ENCODE data around the gene CFAP20. TPM values are rescaled to one million over a fixed set of nuclear protein-coding genes. Genes with fewer than 3 reads are reported as not detected.

Gene CFAP20
- polyA plus RNA-seq, 3 donors = 17.3 to 24.0 (median 18.8) TPM

DNA sequence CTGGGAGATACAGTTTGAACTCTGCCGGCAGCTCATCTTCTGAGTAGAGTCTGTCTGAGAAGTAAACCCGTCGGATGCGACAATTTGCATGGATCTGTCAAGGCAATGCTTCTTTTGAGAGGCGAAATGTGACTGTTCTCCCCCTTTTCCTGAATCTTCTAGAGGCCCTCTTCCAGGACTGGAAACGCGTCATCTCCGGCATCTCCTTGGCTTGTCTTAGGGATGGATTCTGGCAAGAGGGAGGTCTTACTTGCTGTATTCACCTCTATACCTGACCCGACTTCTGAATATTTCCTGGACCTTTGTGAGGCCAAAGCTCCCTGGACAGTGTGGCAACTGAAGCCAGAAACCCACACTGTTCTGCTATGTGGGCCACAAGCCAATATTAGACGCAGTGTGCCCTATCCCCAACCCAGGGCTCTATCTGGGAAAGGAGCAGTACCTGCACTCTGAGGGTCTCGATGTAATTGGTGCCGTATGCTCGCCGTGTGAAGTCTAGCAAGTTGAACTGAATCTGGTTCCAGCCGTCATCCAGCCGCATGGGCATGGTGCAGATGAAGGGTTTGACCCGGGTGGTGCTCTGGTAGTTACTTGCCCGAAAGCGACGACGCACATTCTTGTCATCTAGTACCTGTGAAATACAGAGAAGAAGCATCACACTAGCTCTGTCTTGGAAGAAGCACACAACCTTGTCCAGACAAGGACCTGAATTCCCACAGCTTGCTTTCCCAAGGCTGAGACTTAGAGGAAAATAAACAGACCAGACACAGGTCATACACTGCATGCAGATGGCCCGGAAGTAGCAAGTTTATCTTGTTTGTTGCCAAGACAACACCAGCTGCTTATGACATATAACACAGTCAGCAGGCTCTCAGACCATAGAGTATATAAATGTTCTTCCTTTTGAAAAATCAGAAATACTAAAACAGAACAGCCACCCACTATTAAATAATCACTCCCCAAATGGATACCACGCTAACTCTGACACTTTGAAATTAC is 14.1 kb downstream of the CFAP20 start:
- Histone ChIP-seq H3K4me3 (replicated peaks in 1 of 3; ENCODE audit: low read depth in 2 of 3, low read length in 3 of 3) (no peak overlapping the region), H3K36me3 (replicated peaks in 1 of 2; ENCODE audit: control insufficient read depth in 1 of 2, insufficient read depth in 2 of 2, low read length in 2 of 2) (peaks cover 32 to 49% of the 10 kb centered on the region in 2 donors), H3K4me1 (ENCODE audit: control insufficient read depth in 1 of 2, insufficient read depth in 2 of 2, low read length in 2 of 2) (no peaks in the 10 kb centered on the region), H3K9ac (ENCODE audit: insufficient read depth, low read length, poor library complexity, severe bottlenecking) (no peak overlapping the region), H3K27me3 (ENCODE audit: control insufficient read depth in 2 of 2, insufficient read depth in 2 of 2, low read length in 2 of 2) (no peaks in the 10 kb centered on the region), H3K27ac (ENCODE audit: low read depth in 1 of 2, low read length in 2 of 2) (no peak overlapping the region), H3K79me2 (ENCODE audit: insufficient read depth, low read length) (peaks cover 29% of the 10 kb centered on the region), H3K9me3 (replicated peaks in 1 of 2; ENCODE audit: control insufficient read depth in 1 of 2, insufficient read depth in 1 of 2, low read length in 2 of 2) (no peaks in the 10 kb centered on the region), H4K20me1 (ENCODE audit: insufficient read depth, low read length) (peaks cover 3% of the 10 kb centered on the region), H2AFZ (ENCODE audit: insufficient read depth, low read depth, low read length, poor library complexity, severe bottlenecking) (no peak overlapping the region), H3K4me2 (replicated peaks; ENCODE audit: extremely low read depth, low read length, poor library complexity, severe bottlenecking) (no peak overlapping the region)
- Mint-ChIP-seq H3K4me1 (peaks cover 4% of the 10 kb centered on the region), H3K36me3 (peaks cover 43 to 48% of the 10 kb centered on the region in 2 donors), H3K4me3 (no peak overlapping the region), H3K9me3 (peaks cover 0 to 3% (median 0%) of the 10 kb centered on the region in 7 donors), H3K27ac (peak overlapping the region in 1 of 7 donors; percentile 70), H3K27me3 (ENCODE audit: low read depth in 3 of 3) (peaks cover 2 to 3% (median 2%) of the 10 kb centered on the region in 3 donors)
- 97% methylated on average over 17 of the region's 23 CpGs for WGBS (ENCODE audit: insufficient coverage)
- intact Hi-C loops (cut with micrococcal nuclease) = no loop called here
- TF ChIP-seq, protein P1, sequence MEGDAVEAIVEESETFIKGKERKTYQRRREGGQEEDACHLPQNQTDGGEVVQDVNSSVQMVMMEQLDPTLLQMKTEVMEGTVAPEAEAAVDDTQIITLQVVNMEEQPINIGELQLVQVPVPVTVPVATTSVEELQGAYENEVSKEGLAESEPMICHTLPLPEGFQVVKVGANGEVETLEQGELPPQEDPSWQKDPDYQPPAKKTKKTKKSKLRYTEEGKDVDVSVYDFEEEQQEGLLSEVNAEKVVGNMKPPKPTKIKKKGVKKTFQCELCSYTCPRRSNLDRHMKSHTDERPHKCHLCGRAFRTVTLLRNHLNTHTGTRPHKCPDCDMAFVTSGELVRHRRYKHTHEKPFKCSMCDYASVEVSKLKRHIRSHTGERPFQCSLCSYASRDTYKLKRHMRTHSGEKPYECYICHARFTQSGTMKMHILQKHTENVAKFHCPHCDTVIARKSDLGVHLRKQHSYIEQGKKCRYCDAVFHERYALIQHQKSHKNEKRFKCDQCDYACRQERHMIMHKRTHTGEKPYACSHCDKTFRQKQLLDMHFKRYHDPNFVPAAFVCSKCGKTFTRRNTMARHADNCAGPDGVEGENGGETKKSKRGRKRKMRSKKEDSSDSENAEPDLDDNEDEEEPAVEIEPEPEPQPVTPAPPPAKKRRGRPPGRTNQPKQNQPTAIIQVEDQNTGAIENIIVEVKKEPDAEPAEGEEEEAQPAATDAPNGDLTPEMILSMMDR (IDR thresholded peaks at IDR 0.05) = no peak
- no peak for DNase-seq

DNA sequence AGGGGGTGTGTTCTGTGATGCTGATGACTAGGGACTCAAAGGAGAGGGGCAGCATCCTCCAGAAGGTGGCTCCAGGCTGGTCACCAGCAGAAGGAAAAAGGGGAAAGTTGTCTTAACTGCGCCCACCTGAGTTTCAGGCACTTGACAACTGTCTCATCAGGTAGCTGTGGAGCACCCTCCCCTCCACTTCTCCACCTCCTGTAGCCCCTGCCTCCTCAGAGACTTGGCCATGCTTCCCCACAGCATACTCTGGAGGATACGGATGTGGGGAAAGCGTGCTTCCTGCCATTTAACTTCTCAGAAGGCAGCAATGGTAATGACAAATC is 17.9 kb downstream of the CFAP20 start:
- Mint-ChIP-seq H3K36me3 (peaks cover 38 to 43% of the 10 kb centered on the region in 2 donors), H3K4me3 (no peak overlapping the region), H3K27me3 (ENCODE audit: low read depth in 3 of 3) (peaks cover 2 to 3% (median 2%) of the 10 kb centered on the region in 3 donors), H3K27ac (peak overlapping the region in 1 of 7 donors; percentile 30), H3K9me3 (peaks cover 0 to 3% (median 0%) of the 10 kb centered on the region in 7 donors), H3K4me1 (peaks cover 15% of the 10 kb centered on the region)
- no peak overlapping the region for H2AFZ ChIP-seq (ENCODE audit: insufficient read depth, low read depth, low read length, poor library complexity, severe bottlenecking)
- no peak overlapping the region for H3K4me2 ChIP-seq (replicated peaks; ENCODE audit: extremely low read depth, low read length, poor library complexity, severe bottlenecking)
- no peak for DNase-seq
- no peak overlapping the region for H3K9ac ChIP-seq (ENCODE audit: insufficient read depth, low read length, poor library complexity, severe bottlenecking)
- intact Hi-C loops (cut with micrococcal nuclease) = no loop called here
- TF ChIP-seq, protein P1 (IDR thresholded peaks at IDR 0.05) = no peak
- no peaks in the 10 kb centered on the region for H4K20me1 ChIP-seq (ENCODE audit: insufficient read depth, low read length)
- H3K79me2 ChIP-seq (ENCODE audit: insufficient read depth, low read length) = no peaks in the 10 kb centered on the region
- WGBS (ENCODE audit: insufficient coverage) = no CpG with 5 or more reads among the region's 3 CpGs
- peaks cover 25 to 40% of the 10 kb centered on the region in 2 donors for H3K36me3 ChIP-seq (replicated peaks in 1 of 2; ENCODE audit: control insufficient read depth in 1 of 2, insufficient read depth in 2 of 2, low read length in 2 of 2)
- H3K27me3 ChIP-seq (ENCODE audit: control insufficient read depth in 2 of 2, insufficient read depth in 2 of 2, low read length in 2 of 2) = no peaks in the 10 kb centered on the region
- H3K4me1 ChIP-seq (ENCODE audit: control insufficient read depth in 1 of 2, insufficient read depth in 2 of 2, low read length in 2 of 2) = peaks cover 0 to 5% of the 10 kb centered on the region in 2 donors
- H3K4me3 ChIP-seq (replicated peaks in 1 of 3; ENCODE audit: low read depth in 2 of 3, low read length in 3 of 3) = no peak overlapping the region
- no peak overlapping the region for H3K27ac ChIP-seq (ENCODE audit: low read depth in 1 of 2, low read length in 2 of 2)
- H3K9me3 ChIP-seq (replicated peaks in 1 of 2; ENCODE audit: control insufficient read depth in 1 of 2, insufficient read depth in 1 of 2, low read length in 2 of 2) = no peaks in the 10 kb centered on the region

All from CD14-positive monocyte (primary cell).